Eye (tissue), 1 donor: Measurements from ENCODE around the gene CHMP1B.
"Not testable (repeated sequence)": the region's sequence is repeated elsewhere in the genome, so short reads cannot be mapped to it uniquely, and the experiment has no call there.

Source experiments
- DNase-seq: peaks from one replicate; pipeline ENCODE4 v3.0.0-alpha.2; 2015

The CHMP1B gene

GRCh38 chr18:11872479-11873136, 21.4 kb downstream of the CHMP1B start:
- DNase-seq, result peak; percentile 8

- no peak for DNase-seq
Measured at GRCh38 chr18:11873670-11874340, 22.6 kb downstream of the CHMP1B start.

DNA sequence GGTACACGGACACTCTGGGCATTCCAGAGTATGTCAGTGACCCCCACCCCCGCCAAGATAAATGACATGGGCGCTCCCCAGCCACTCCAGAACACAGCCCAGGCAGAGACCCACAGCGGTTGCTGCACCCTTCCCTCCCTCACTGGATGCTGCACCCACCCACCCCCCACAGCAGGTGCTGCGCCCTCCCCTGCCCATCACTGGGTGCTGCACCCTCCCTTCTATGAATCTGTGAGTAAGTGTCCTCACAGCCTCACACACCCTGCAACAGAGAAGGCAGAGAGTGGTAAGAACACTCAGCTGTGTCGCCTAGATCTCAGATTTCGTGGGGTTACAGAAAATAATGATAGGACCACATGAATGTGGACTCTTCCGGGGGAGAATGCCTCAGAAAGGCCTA, 23.5 kb downstream of the CHMP1B start:
- no peak for DNase-seq

DNA sequence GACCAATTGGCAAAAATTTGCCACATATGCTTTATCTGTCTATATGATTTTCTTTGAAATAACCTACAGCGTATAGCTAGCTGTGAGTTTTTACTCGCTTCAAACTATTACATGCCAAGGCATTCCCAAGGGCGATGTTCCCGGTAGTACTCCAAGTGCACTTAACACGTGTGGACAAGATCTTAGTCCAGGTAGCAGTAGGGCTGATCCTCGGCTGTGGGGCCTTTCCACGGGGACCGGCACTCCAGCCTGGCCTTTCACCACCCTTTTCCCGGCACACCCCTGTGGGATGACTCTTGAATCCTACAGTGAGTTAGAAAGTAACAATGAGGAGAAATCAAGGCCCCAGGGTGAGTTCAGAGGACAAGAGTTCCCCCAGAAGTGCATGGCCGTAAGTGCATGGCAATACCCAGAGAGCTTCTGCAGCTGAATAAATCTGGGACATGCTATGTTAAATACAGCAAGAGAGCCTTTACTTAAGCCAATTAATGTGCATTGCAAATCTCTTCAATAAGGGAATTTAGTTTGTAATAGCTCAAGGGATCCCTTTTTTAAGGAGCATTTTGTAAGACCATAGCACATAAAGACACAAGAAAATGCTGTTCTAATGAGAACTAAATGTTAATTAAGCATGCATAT, 26.4 kb downstream of the CHMP1B start:
- DNase-seq, result no peak

DNA sequence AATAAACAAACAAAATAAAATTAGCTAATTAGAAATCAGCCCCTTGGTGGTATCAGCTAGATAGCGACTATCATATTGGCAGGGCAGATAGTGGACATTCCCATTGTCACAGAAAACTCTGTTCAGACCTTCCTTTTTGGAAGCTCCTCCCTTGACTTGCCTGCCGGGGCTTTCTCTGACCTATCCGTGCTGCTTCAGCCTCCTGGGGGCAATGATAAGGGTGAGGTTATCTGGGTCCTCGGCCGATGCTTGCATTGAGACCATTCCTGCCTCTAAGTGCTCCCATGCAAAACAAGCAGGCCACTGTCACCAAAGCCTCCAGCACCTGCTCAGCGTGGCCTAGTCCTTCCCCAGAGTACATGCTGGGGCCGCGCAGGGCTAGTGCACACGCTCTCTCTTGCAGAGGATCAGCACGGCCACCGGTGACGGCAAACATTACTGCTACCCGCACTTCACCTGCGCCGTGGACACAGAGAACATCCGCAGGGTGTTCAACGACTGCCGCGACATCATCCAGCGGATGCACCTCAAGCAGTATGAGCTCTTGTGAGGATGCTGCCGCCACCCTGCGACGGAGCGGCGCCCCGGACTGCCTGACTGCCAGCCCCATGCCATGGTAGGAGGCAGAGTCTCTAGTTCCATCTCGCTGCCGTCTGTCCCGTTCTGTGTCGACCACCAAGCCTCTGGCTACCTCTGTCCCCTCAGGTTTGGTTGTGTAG, 29.5 kb downstream of the CHMP1B start:
- DNase-seq, result no peak

GRCh38 chr18:11882636-11883035, 31.4 kb downstream of the CHMP1B start:
- DNase-seq, result no peak

GRCh38 chr18:11883153-11883552, 31.9 kb downstream of the CHMP1B start:
- no peak for DNase-seq

DNA sequence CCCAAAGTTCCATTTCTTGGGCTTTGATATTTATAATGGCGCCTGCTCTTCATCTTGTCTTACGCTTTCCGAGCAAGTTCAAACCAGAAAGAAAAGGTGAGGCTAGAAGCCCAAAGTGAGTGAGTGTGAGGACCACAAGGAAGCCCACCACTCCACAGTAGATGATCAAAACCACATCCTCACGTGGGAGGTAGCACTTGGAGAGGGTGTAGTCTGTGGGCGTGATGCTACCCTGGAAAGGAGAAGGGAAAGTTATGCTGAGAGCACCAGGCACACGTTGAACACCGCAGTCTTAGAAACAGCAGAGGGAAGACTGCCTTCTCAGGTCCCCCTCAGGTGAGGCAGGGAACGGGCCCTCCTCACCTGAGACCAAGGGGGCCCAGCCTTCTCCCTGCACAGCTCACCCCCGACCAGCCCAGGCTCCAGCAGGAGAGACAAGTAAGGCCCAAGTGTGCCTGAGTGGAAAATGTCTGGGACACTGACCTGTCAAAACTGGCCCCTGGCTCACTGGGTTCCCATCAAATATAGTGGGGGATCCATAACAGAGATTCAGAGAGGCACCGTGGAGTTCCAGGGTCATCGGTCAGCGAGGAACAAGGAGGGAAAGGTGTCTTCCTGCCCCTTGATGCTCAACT, 33.3 kb downstream of the CHMP1B start:
- DNase-seq, result no peak

DNA sequence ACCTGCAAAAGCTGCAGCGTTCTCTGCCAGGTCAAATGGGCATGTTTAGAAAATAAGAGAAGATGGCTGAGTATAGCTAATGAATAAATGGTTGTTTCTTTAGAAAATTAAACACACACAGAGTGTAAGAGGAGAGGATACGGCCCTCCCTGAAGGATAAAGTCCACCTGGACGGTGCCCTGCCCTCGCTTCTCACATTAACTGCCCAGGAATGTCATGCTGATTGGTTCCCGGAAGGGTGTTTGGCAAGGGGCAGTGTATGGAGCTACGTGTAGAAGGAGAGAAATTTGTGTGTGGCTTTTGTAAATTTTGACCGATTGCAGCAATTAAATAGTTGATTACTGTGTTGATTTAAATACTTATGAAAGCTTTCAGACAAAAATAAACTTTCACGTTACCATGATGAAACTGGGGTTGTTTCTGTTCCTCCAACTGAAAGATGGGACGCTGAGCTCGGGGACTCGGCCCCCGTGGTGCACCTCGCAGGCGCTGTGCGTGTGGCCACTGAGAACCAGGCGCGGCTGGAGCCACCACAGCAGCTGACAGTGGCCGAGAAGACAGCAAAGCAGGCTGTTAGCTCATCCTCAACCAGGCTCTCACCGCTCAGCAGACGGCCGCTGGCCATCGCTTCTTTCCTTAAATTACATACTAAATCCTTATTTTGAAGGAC, 34.2 kb downstream of the CHMP1B start:
- no peak for DNase-seq

GRCh38 chr18:11886577-11887110, 35.4 kb downstream of the CHMP1B start:
- DNase-seq, result no peak

DNA sequence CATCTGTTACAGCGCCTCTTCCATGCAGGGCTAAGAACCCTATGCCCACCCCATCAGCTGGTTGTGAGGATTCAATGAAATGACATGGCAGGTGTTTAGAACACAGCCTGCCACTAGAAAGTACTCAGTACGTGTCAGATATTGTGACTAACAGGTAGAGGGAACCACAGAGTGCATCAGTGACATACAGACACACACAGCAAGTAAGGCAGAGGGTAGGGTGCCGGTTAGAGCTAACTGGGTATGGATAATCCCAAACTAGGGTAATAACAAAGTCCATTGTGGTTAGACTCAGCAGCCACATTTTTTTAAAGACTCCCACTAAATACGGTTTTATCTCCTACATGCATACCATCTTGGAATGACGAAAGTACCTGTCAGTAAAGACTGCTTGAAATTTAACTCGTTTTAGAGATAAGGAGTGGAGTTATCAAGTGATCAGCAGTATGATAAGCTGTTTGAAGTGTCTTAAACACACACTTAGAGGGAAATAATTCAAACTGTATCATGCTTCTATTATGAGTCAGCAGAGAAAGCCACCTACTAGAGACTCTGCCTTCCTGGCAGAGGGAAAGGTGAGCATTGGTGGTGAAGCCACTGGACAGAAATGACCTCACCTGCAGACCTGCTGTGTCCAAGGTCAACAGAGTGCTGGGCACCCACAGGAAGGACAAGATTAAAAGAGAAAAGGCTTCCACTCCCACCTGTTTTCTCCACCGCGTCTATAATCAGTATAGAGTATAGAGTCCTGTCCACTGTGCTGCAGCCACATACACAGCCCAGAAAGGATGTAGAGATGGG, 36.3 kb downstream of the CHMP1B start:
- no peak for DNase-seq

DNA sequence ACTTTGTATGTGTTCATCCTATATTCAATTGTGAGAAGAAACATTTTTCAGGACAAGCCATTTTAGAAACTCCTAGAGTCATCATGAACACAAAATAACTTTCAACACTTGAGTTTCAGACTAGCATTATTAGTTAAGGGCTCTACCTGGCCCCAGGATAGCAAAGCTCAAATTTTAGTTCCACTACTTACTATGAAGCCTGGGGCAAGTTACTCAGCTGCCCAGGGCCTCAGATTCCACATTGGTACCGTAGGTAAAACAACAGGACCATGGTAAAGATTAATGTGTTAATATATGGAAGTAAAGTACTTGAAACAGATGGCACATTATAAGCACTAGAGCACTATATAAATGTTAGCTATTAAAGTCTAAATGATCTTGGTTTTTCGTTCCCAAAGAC, 37.5 kb downstream of the CHMP1B start:
- DNase-seq, result no peak

GRCh38 chr18:11889284-11889683, 38.1 kb downstream of the CHMP1B start:
- DNase-seq, result no peak

- DNase-seq, result no peak
Measured at GRCh38 chr18:11891737-11892136, 40.5 kb downstream of the CHMP1B start.

DNA sequence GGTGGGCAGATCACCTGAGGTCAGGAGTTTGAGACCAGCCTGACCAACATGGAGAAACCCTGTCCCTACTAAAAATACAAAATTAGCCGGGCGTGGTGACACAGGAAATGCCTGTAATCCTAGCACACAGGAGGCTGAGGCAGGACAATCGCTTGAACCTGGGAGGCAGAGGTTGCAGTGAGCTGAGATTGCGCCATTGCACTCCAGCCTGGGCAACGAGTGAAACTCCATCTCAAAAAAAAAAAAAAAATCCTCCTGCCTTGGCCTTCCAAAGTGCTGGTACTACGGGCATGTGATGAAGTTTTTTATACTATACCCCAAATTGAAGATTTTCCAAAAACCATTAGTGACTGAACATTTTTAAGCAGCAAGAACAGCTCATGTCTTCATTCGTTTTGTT, 41.2 kb downstream of the CHMP1B start:
- DNase-seq, result not testable (repeated sequence)

- DNase-seq, result no peak
Measured at GRCh38 chr18:11897781-11898180, 46.6 kb downstream of the CHMP1B start.

GRCh38 chr18:11899063-11899462, 47.9 kb downstream of the CHMP1B start:
- DNase-seq, result no peak

- DNase-seq, result no peak
Measured at GRCh38 chr18:11901826-11902438, 50.7 kb downstream of the CHMP1B start.

- no peak for DNase-seq
Measured at GRCh38 chr18:11902522-11903292, 51.5 kb downstream of the CHMP1B start.
